Ovary (tissue), 3 donors: Measurements from ENCODE around the gene HEPHL1.

Experiments
- CTCF ChIP-seq, 3 donors: fragments of 450-650 bp in 2 of 3; fragments of 200-600 bp in 1 of 3; IDR thresholded peaks; one replicate each; pipeline versions ENCODE4 v1.5.1 to v1.8.0; 2016 to 2022; ENCODE audit warnings: antibody characterized with exemption in 3 of 3, mild to moderate bottlenecking in 1 of 3
- POLR2A ChIP-seq: fragments of 450-650 bp; IDR thresholded peaks from one replicate; pipeline ENCODE4 v1.6.1; 2017; ENCODE audit warnings: antibody characterized with exemption, mild to moderate bottlenecking, moderate library complexity
- donor health status: DM: no; HTN: no; CAD: no.

GRCh38 chr11:93997741-93998140 is 23.4 kb upstream of the HEPHL1 start:
- TF ChIP-seq CTCF (IDR thresholded peaks at IDR 0.05) (no peak), POLR2A (no peak)
